Measurements from ENCODE around the gene SLC25A44.

Gene SLC25A44

GRCh38 chr1:156244126-156244525 is 50.2 kb downstream of the SLC25A44 start:
- DNase-seq: no peak

- DNase-seq: no peak
Measured at GRCh38 chr1:156244712-156245111, 50.8 kb downstream of the SLC25A44 start.

- peak; percentile 18 to 39 for DNase-seq
Measured at GRCh38 chr1:156245451-156246232, 51.7 kb downstream of the SLC25A44 start.

GRCh38 chr1:156246241-156246780 is 52.4 kb downstream of the SLC25A44 start:
- DNase-seq: no peak

- no peak for DNase-seq
Measured at GRCh38 chr1:156246781-156247459, 53.0 kb downstream of the SLC25A44 start.

GRCh38 chr1:156247460-156248322 is 53.8 kb downstream of the SLC25A44 start, which contains the start of gene PAQR6:
Gene PAQR6 (minus strand): TSS chr1:156248056. CDS start chr1:156246731, 1,325 bp downstream.
- no peak for DNase-seq

- no peak for DNase-seq
Measured at GRCh38 chr1:156248323-156248683, 54.4 kb downstream of the SLC25A44 start.

- no peak for DNase-seq
Measured at GRCh38 chr1:156249593-156249992, 55.7 kb downstream of the SLC25A44 start.

GRCh38 chr1:156251527-156251926 is 57.6 kb downstream of the SLC25A44 start:
- DNase-seq: no peak

GRCh38 chr1:156253634-156254033 is 59.7 kb downstream of the SLC25A44 start:
- no peak for DNase-seq

GRCh38 chr1:156257711-156258110 is 63.8 kb downstream of the SLC25A44 start:
- no peak for DNase-seq

GRCh38 chr1:156258859-156259258 is 65.0 kb downstream of the SLC25A44 start:
- no peak for DNase-seq

- no peak for DNase-seq
Measured at GRCh38 chr1:156259805-156260204, 65.9 kb downstream of the SLC25A44 start.

- no peak for DNase-seq
Measured at GRCh38 chr1:156260896-156261295, 67.0 kb downstream of the SLC25A44 start.
